Measurements from ENCODE around the gene PTPRG. TPM values are rescaled to one million over a fixed set of nuclear protein-coding genes. Genes with fewer than 3 reads are reported as not detected.

The PTPRG gene
- total and polyA plus RNA-seq, 12 donors, result 6.3 to 119 (median 72.2) TPM

DNA sequence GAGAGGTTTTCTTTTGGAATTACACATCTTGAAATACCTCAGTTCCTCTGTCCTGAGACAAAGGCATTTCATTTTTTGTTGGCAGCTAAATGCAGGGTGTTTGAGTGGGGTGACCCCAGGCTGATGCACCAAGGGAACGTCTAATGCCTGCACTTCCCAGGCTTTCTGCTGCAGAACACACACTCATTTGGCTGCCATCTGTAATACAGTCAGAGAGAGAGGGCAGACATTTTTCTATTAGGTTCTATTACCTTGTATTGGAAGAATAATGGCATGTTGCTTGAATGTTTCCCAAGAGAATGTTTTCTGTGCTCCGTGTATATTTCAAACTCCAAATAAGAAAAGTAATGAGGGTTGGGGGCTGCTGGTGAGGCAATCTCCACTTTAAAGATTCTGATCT is 87.1 kb downstream of the PTPRG start:
- 65 to 81% (median 71%) methylated on average over 2 of the region's 2 CpGs for WGBS, 4 donors
- intact Hi-C loops (cut with DNase I), result no loop called here
- no peak for DNase-seq
- H3K9me3 ChIP-seq (replicated peaks in 1 of 3), result no peaks in the 10 kb centered on the region
- H3K27ac ChIP-seq, result peak overlapping the region in 1 of 5 donors; percentile 10
- peaks cover 5 to 12% of the 10 kb centered on the region in 2 donors for H3K4me1 ChIP-seq (replicated peaks in 1 of 2)
- H3K36me3 ChIP-seq (replicated peaks in 1 of 2), result no peaks in the 10 kb centered on the region
- H3K27me3 ChIP-seq, result no peaks in the 10 kb centered on the region
- TF ChIP-seq, protein P1, sequence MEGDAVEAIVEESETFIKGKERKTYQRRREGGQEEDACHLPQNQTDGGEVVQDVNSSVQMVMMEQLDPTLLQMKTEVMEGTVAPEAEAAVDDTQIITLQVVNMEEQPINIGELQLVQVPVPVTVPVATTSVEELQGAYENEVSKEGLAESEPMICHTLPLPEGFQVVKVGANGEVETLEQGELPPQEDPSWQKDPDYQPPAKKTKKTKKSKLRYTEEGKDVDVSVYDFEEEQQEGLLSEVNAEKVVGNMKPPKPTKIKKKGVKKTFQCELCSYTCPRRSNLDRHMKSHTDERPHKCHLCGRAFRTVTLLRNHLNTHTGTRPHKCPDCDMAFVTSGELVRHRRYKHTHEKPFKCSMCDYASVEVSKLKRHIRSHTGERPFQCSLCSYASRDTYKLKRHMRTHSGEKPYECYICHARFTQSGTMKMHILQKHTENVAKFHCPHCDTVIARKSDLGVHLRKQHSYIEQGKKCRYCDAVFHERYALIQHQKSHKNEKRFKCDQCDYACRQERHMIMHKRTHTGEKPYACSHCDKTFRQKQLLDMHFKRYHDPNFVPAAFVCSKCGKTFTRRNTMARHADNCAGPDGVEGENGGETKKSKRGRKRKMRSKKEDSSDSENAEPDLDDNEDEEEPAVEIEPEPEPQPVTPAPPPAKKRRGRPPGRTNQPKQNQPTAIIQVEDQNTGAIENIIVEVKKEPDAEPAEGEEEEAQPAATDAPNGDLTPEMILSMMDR (IDR thresholded peaks at IDR 0.05), result no peak
- no peak overlapping the region for H3K4me3 ChIP-seq

DNA sequence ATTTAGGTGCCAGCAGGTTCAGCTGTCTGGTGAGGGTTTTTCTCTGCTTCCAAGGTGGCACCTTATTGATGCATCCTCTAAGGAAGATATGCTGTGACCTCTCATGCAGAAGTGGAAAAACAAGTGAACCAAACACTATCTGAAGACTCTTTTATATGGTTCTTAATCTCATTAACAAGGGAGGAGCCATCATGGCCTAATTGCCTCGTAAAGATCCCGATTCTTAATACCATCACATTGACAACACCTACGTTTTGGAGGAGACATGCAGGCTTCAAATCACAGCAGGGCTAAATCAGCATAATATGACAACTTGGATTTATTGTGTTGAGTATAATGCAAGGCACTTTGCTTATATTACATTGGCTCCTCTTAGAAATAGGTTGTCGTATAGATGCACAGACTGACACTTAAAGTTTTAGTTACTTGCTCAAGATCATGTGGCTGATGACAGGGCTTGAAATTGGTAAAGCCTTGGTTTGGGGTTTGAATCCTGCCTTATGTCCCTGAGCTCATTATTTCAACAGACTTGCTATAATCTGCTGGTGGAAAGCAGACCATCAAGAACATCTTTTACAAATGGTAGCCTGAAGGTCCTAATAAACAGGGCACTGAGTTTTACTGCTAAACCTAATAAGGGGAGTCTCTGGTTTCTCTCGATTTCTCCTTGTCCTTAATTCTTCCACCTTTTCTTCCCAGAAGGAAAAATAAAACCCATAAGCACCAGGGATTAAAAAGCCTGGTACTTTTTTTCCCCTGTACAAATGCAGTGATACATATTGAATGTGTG is 88.2 kb downstream of the PTPRG start:
- intact Hi-C loops (cut with DNase I), result no loop called here
- Histone ChIP-seq H3K4me1 (replicated peaks in 1 of 2) (peaks cover 5 to 12% of the 10 kb centered on the region in 2 donors), H3K9me3 (replicated peaks in 1 of 3) (no peaks in the 10 kb centered on the region), H3K36me3 (replicated peaks in 1 of 2) (no peaks in the 10 kb centered on the region), H3K27ac (peak overlapping the region in 1 of 5 donors; percentile 13), H3K4me3 (no peak overlapping the region), H3K27me3 (no peaks in the 10 kb centered on the region)
- no peak for DNase-seq
- 69 to 75% (median 73%) methylated on average over 5 of the region's 5 CpGs for WGBS, 4 donors
- TF ChIP-seq, protein P1 (IDR thresholded peaks at IDR 0.05), result no peak
- TF ChIP-seq POLR2A (IDR thresholded peaks at IDR 0.05), result no peak

DNA sequence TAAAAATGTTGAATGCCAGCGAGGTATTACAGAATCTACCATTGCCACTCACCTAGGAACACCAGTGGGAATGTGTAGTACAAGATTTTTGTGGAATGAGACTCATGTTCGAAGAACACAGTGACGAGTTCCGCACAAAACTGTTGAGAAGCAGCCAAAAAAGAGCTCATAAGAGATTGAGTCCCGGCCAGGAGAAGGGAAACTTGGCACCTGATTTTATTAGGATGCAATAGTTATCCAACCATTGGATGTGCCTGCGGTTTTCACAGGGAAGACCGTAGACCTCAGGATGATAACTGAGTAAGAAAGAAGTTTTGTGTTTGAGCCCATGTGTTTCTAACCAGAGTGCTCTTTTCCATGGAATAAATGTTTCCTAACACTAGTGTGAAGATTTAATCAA is 88.9 kb downstream of the PTPRG start:
- TF ChIP-seq, protein P1 (IDR thresholded peaks at IDR 0.05), result no peak
- TF ChIP-seq POLR2A (IDR thresholded peaks at IDR 0.05), result no peak
- peak overlapping the region in 1 of 5 donors; percentile 13 for H3K27ac ChIP-seq
- WGBS, 4 donors, result 33 to 57% (median 39%) methylated on average over 7 of the region's 7 CpGs
- H3K36me3 ChIP-seq (replicated peaks in 1 of 2), result no peaks in the 10 kb centered on the region
- no peak overlapping the region for H3K4me3 ChIP-seq
- intact Hi-C loops (cut with DNase I), result no loop called here
- H3K4me1 ChIP-seq (replicated peaks in 1 of 2), result peaks cover 5 to 12% of the 10 kb centered on the region in 2 donors
- H3K27me3 ChIP-seq, result no peaks in the 10 kb centered on the region
- peak; percentile 41 to 87 (median 74) for DNase-seq
- no peaks in the 10 kb centered on the region for H3K9me3 ChIP-seq (replicated peaks in 1 of 3)

DNA sequence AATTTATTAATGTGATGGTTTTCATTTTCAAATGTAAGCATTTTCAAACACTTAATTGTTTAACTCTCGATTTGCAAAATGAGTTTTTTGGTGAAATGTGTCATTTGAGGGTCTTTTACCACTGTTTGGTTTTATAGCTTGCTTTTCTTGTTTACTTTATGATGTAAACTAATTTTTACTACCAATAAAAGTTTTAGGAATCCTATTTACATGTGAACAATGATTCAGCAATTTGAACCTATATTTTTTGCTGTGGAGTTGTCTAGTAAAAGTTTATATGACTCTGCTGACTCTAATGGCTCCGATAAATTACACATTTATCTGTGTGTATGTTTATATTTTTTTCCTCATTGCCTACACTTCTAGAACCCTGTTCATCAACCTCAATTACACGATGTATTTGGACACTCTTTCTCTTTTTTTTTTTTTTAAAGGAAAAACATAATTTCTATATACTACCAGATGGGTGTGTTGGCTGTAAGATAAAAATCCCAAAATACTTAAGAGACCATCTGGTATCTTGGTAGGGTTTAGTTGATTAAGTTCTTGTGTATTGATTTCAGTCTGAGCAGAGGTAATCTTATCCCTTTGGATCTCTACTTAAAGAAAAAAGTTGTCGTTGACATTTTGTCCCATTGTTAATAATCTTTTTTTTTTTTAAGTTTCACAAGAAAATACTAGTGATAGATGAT is 89.5 kb downstream of the PTPRG start:
- no peaks in the 10 kb centered on the region for H3K9me3 ChIP-seq (replicated peaks in 1 of 3)
- intact Hi-C loops (cut with DNase I), result no loop called here
- no peak overlapping the region for H3K27ac ChIP-seq
- no peaks in the 10 kb centered on the region for H3K27me3 ChIP-seq
- H3K36me3 ChIP-seq (replicated peaks in 1 of 2), result no peaks in the 10 kb centered on the region
- no peak for TF ChIP-seq POLR2A (IDR thresholded peaks at IDR 0.05)
- TF ChIP-seq, protein P1 (IDR thresholded peaks at IDR 0.05), result no peak
- no peak for DNase-seq
- 64 to 72% (median 68%) methylated on average over 4 of the region's 4 CpGs for WGBS, 4 donors
- peaks cover 5 to 12% of the 10 kb centered on the region in 2 donors for H3K4me1 ChIP-seq (replicated peaks in 1 of 2)
- H3K4me3 ChIP-seq, result no peak overlapping the region

Data from adrenal gland (tissue), 12 donors.